HCT116 (cell line): Measurements from ENCODE around the gene PREX1. TPM values are rescaled to one million over a fixed set of nuclear protein-coding genes. Genes with fewer than 3 reads are reported as not detected.

Experiments used
- ATAC-seq: fragments of 200-7000 bp; cut with Tn5 transposase; 2 replicates; pipeline ENCODE4 v1.9.1; 2020; ENCODE audit warnings: mild to moderate bottlenecking, moderate library complexity
- BruUV-seq: library from RNA; stranded (reverse); fragments of 400-500 nt; replicated peaks from 2 replicates; lab custom pipeline; 2021; lab: Mats Ljungman, UMichigan
- CTCF ChIA-PET: fragments of 300-600 bp; sonication (Branson Sonifier 250); formaldehyde crosslinking; loops from one replicate; lab custom pipeline; 2021; ENCODE audit warnings: antibody characterized with exemption; lab: Charles Lee
- POLR2A ChIA-PET: fragments of 300-600, 350-600 bp; sonication (Branson Sonifier 250); formaldehyde crosslinking; loops from one replicate; lab custom pipeline; 2021; ENCODE audit warnings: antibody characterized with exemption; lab: Charles Lee
- RAD21 ChIA-PET, 2 experiments: fragments of 300-600 bp; sonication (Branson Sonifier 250); formaldehyde crosslinking; loops; one replicate each; lab custom pipeline; 2023; ENCODE audit warnings: low total read pairs in 2 of 2; ENCODE audit not compliant: uncharacterized antibody in 2 of 2, unreplicated experiment in 2 of 2, low non-redundant PET in 1 of 2; lab: Charles Lee
- DNase-seq: peaks from one replicate; pipeline ENCODE4 v3.0.0-alpha.2; 2010; ENCODE audit warnings: low read depth, low spot score
- H2AFZ ChIP-seq: fragments of 200-600 bp; shearing (Covaris generic), sonication (generic); 2 replicates; pipeline ENCODE4 v1.6.1; 2017; ENCODE audit warnings: low read depth, mixed run types, mixed read lengths, antibody characterized with exemption, low read length; ENCODE audit not compliant: poor library complexity, severe bottlenecking
- H3K27ac ChIP-seq: 2 replicates; pipeline ENCODE4 v1.5.1; 2012; ENCODE audit warnings: low read depth, low read length
- H3K27me3 ChIP-seq: fragments of 200-600 bp; sonication (generic); 2 replicates; pipeline ENCODE4 v1.6.1; 2016; ENCODE audit warnings: mixed run types, low read length, mixed read lengths; ENCODE audit not compliant: insufficient read depth
- H3K36me3 ChIP-seq, 2 experiments: fragments of 200-500 bp in 1 of 2; fragments of 200-600 bp in 1 of 2; sonication (Bioruptor generic) in 1 of 2; sonication (generic) in 1 of 2; 2 replicates each; pipeline versions ENCODE4 v1.5.1 to v1.6.1; 2014 to 2016; ENCODE audit warnings: low read length in 2 of 2, inconsistent platforms in 1 of 2, mixed read lengths in 1 of 2, mixed run types in 1 of 2; ENCODE audit not compliant: insufficient read depth in 2 of 2, control insufficient read depth in 1 of 2
- H3K4me1 ChIP-seq, 2 experiments: fragments of 200-600 bp in 1 of 2; sonication (generic) in 1 of 2; 2 replicates each; pipeline versions ENCODE4 v1.5.1 to v1.6.1; 2012 to 2017; ENCODE audit warnings: low read length in 2 of 2, inconsistent platforms in 1 of 2, mild to moderate bottlenecking in 1 of 2, mixed read lengths in 1 of 2, mixed run types in 1 of 2, moderate library complexity in 1 of 2; ENCODE audit not compliant: insufficient read depth in 2 of 2, control insufficient read depth in 1 of 2
- H3K4me2 ChIP-seq: fragments of 200-600 bp; sonication (generic); 2 replicates; pipeline ENCODE4 v1.6.1; 2017; ENCODE audit warnings: mixed run types, low read length, mixed read lengths
- H3K4me3 ChIP-seq, 2 experiments: fragments of 200-600 bp in 1 of 2; sonication (generic) in 1 of 2; replicated peaks in 1 of 2; 2 replicates each; pipeline ENCODE4 v1.5.1; 2011 to 2016; ENCODE audit warnings: low read length in 2 of 2, control low read depth in 1 of 2, low read depth in 1 of 2, mild to moderate bottlenecking in 1 of 2, mixed read lengths in 1 of 2, mixed run types in 1 of 2
- H3K79me2 ChIP-seq: fragments of 200-600 bp; sonication (generic); 2 replicates; pipeline ENCODE4 v1.6.1; 2017; ENCODE audit warnings: mild to moderate bottlenecking, mixed run types, low read length, moderate library complexity, mixed read lengths; ENCODE audit not compliant: insufficient read depth
- H3K9ac ChIP-seq: fragments of 200-600 bp; sonication (generic); 2 replicates; pipeline ENCODE4 v1.6.1; 2016; ENCODE audit warnings: low read length, mixed read lengths
- H3K9me2 ChIP-seq: fragments of 200-600 bp; sonication (generic), shearing (Covaris generic); 2 replicates; pipeline ENCODE4 v1.6.1; 2017; ENCODE audit warnings: mixed run types, mild to moderate bottlenecking, moderate library complexity; ENCODE audit not compliant: insufficient read depth
- H3K9me3 ChIP-seq, 2 experiments: fragments of 200-500 bp in 1 of 2; fragments of 200-600 bp in 1 of 2; sonication (Bioruptor generic) in 1 of 2; sonication (generic) in 1 of 2; 2 replicates each; pipeline ENCODE4 v1.6.1; 2014 to 2017; ENCODE audit warnings: low read length in 2 of 2, mixed read lengths in 2 of 2, inconsistent platforms in 1 of 2, low read depth in 1 of 2, mild to moderate bottlenecking in 1 of 2, mixed run types in 1 of 2, moderate library complexity in 1 of 2; ENCODE audit not compliant: control insufficient read depth in 1 of 2, insufficient read depth in 1 of 2
- H4K20me1 ChIP-seq: fragments of 200-600 bp; sonication (generic), shearing (Covaris generic); 2 replicates; pipeline ENCODE4 v1.6.1; 2017; ENCODE audit warnings: mixed run types, mild to moderate bottlenecking, moderate library complexity; ENCODE audit not compliant: insufficient read depth
- ELF1 ChIP-seq: IDR thresholded peaks from 2 replicates; pipeline ENCODE4 v1.6.1; 2012; ENCODE audit warnings: low read depth, borderline replicate concordance
- FOSL1 ChIP-seq: IDR thresholded peaks from 2 replicates; pipeline ENCODE4 v1.6.1; 2012; ENCODE audit warnings: low read depth
- JUND ChIP-seq: IDR thresholded peaks from 2 replicates; pipeline ENCODE4 v1.6.1; 2012
- POLR2A ChIP-seq: IDR thresholded peaks from 2 replicates; pipeline ENCODE4 v1.7.0; 2011; ENCODE audit warnings: borderline replicate concordance; ENCODE audit not compliant: insufficient read depth, insufficient read length; ENCODE audit errors: extremely low read depth
- POLR2AphosphoS5 ChIP-seq: IDR thresholded peaks from 2 replicates; pipeline ENCODE4 v1.6.1; 2011; ENCODE audit warnings: mild to moderate bottlenecking, low read depth, low read length, moderate library complexity
- SIN3A ChIP-seq: IDR thresholded peaks from 2 replicates; pipeline ENCODE4 v1.6.1; 2012; ENCODE audit warnings: low read depth
- ZNF274 ChIP-seq: fragments of 200-500 bp; sonication (Bioruptor generic); IDR thresholded peaks from 2 replicates; pipeline ENCODE4 v1.6.1; 2014; ENCODE audit warnings: mild to moderate bottlenecking, low read depth, low read length, inconsistent platforms
- intact Hi-C: fragments of 100-400 bp; cut with micrococcal nuclease; formaldehyde crosslinking; loops from 2 replicates; pipeline ENCODE4 v1.10.0; 2022
- total RNA-seq: library from RNA; stranded (reverse); gene quantifications from one replicate; pipeline ENCODE4 v1.2.1, GENCODE V29; 2021; ENCODE audit not compliant: unreplicated experiment
- TF ChIP-seq, protein P1 (sequence below): IDR thresholded peaks from 2 replicates; pipeline ENCODE4 v1.6.1; 2012

PREX1 gene
- total RNA-seq, 1 experiment from 2014 or later: 6.1 TPM

- no peaks in the 10 kb centered on the region for H3K36me3 ChIP-seq
- H3K9me3 ChIP-seq: peaks cover 0 to 7% of the 10 kb centered on the region in 2 experiments; a peak in 1 of 4 replicates
- H4K20me1 ChIP-seq: no peaks in the 10 kb centered on the region
- no peaks in the 10 kb centered on the region for H3K4me1 ChIP-seq
- no peak overlapping the region for H3K4me3 ChIP-seq
- no peaks in the 10 kb centered on the region for H3K79me2 ChIP-seq
- BruUV-seq: no TSS peak
- TF ChIP-seq JUND (no peak), ELF1 (no peak)
- TF ChIP-seq, all 23 proteins: peak for 0
- ChIA-PET RAD21 (no interaction called here), CTCF (no interaction called here), POLR2A (no interaction called here)
- ATAC-seq (no peak), DNase-seq (no peak)
- Histone ChIP-seq H2AFZ (no peak overlapping the region), H3K27ac (no peak overlapping the region), H3K9me2 (no peaks in the 10 kb centered on the region), H3K9ac (no peak overlapping the region), H3K4me2 (no peak overlapping the region), H3K27me3 (no peaks in the 10 kb centered on the region)
- intact Hi-C loops: no loop called here
Measured at GRCh38 chr20:48754292-48754691, 73.5 kb downstream of the PREX1 start.

DNA sequence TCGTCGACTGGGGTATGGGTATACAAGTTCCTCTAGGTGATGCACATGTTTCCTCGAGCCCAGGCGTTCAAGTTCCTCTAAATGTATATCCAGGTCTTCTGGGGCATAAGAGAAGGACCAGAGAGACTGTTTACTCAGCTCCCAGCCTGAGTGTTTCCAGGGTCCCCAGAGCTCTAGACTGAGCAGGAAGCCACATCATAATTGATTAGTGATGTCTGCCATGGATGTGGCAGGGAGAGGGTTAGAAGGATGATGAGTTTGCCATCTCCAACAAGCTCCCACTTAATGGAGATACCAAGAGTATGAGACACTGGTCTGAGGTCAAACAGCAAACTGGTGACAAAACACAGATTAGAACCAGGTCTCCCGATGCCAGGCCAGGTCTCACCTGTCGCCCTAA lies 74.8 kb downstream of the PREX1 start:
- ATAC-seq: no peak
- ChIA-PET CTCF (no interaction called here), RAD21 (no interaction called here), POLR2A (no interaction called here)
- H3K4me3 ChIP-seq: no peak overlapping the region
- peaks cover 0 to 7% of the 10 kb centered on the region in 2 experiments; a peak in 1 of 4 replicates for H3K9me3 ChIP-seq
- H3K27ac ChIP-seq: no peak overlapping the region
- intact Hi-C loops: no loop called here
- H3K9ac ChIP-seq: no peak overlapping the region
- no peaks in the 10 kb centered on the region for H4K20me1 ChIP-seq
- BruUV-seq: no TSS peak
- no peaks in the 10 kb centered on the region for H3K9me2 ChIP-seq
- no peaks in the 10 kb centered on the region for H3K4me1 ChIP-seq
- no peaks in the 10 kb centered on the region for H3K27me3 ChIP-seq
- H3K36me3 ChIP-seq: no peaks in the 10 kb centered on the region
- H3K79me2 ChIP-seq: no peaks in the 10 kb centered on the region
- TF ChIP-seq FOSL1: no peak
- TF ChIP-seq ELF1: no peak
- TF ChIP-seq POLR2AphosphoS5: no peak
- no peak for TF ChIP-seq POLR2A
- TF ChIP-seq, protein P1, sequence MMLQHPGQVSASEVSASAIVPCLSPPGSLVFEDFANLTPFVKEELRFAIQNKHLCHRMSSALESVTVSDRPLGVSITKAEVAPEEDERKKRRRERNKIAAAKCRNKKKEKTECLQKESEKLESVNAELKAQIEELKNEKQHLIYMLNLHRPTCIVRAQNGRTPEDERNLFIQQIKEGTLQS: no peak
- no peak for TF ChIP-seq SIN3A
- no peak for TF ChIP-seq ZNF274
- H2AFZ ChIP-seq: no peak overlapping the region
- DNase-seq: no peak
- H3K4me2 ChIP-seq: no peak overlapping the region
